GM15510 (cell line): Measurements from ENCODE around the gene PARD3.

Experiments
- POLR2A ChIP-seq: IDR thresholded peaks from 3 replicates; pipeline ENCODE4 v1.6.1; 2011; ENCODE audit warnings: borderline replicate concordance; ENCODE audit not compliant: insufficient read length; ENCODE audit errors: extremely low read depth

The PARD3 gene

DNA sequence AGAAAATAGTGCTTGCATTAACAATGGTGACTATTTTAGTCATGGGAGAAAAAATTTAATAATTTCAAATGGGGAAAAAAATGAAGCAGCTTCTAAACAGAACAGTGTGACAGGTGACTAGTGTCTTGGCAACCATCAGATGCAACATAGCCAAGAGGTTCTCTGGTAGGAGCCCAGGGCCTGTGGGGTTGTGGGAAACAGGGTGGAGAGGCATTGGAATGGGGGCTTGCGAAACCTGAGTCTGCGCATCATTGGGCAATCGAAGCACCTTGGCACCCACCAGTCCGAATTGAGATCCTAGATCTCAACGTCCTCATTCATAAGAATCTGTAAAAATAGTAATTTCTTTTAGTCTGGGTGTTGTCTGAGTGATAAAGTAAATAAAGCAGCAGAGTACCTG, 19.2 kb upstream of the PARD3 start:
- TF ChIP-seq POLR2A, result no peak

DNA sequence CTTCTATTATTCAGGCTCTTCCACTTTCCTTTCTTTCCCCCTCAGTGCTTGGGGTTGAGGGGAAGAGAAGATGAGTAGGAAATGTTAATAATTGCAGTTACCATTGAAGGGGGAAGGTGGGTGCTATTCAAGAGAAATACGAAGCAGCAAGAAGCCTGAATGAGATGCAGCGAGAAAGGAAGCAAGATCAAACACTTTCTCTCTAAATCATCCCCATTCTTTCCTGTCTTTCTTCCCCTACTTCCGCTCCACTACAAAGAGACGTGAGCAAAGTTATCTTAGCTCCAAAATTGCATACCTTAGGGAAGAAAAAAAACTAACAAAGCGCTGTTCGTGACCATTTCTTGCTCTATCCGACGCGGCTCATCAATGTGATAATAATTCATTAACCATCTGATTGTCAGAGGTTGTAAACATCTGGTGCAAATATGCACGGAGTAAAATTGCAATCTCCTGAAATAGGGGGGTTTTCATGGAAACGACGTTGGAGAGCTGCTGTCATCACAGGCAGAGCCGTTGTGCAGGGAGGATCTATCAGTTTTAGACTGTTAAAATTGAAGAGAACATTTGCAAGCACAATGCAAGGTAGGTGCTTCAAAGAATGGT, 15.2 kb upstream of the PARD3 start:
- no peak for TF ChIP-seq POLR2A

DNA sequence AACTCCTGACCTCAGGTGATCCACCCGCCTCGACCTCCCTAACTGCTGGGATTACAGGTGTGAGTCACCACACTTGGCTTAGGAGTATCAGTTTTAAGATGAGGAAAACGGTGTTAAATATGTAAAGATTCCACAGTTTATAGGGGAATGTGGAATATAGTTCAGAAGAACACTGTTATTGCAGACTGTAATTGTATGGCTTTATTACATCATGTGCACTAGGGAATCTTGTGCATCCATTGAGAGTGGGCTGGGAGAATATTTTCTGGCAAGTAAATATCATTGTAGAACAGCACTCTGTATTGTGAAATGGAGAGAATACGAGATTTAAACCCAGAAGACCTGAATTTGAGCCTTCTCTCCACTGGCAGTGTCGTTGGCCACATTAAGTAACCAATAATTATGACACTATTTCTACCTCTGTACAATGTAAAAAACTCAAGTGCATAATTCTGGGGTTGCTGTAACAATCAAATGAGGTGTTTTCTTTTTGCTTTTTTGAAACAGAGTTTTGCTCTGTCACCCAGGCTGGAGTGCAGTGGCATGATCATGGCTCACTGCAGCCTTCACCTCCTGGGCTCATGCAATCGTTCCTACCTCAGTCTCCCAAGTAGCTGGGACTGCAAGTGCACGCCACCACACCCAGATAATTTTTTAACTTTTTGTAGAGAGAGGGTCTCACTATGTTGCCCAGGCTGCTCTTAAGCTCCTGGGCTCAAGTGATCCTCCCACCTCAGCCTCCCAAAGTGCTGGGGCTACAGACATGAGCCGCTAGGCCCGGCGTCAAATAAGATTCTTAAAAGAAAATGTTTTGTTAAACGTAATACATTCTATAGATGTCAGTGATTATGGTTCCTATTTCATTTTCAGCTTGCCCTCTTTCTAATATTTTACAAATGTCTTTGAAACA, 12.0 kb upstream of the PARD3 start:
- TF ChIP-seq POLR2A, result no peak

- no peak for TF ChIP-seq POLR2A
Measured at GRCh38 chr10:34826221-34826620, 11.1 kb upstream of the PARD3 start.

DNA sequence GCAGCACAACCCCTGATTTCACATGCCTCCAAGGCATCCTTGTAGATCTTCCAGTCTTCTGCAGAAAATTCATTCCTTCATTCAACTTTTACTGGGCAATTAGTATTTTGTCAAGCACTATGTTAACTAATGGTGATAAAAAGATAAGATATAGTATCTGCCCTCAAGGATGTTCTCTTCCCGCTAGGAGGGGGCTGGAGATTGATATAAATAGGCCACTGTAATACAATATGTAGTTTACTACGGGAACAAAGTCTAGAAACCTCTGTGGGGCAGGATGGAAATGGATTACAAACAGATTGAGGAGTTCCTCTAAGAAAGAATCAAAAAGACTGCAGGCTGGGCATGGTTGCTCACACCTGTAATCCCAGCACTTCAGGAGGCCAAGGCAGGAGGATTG, 10.3 kb upstream of the PARD3 start:
- TF ChIP-seq POLR2A, result no peak

GRCh38 chr10:34824870-34825269, 9.8 kb upstream of the PARD3 start:
- no peak for TF ChIP-seq POLR2A

GRCh38 chr10:34821587-34822585, 6.8 kb upstream of the PARD3 start:
- no peak for TF ChIP-seq POLR2A

GRCh38 chr10:34817586-34817985, 2.5 kb upstream of the PARD3 start:
- TF ChIP-seq POLR2A, result no peak

- no peak for TF ChIP-seq POLR2A
Measured at GRCh38 chr10:34817054-34817453, 2.0 kb upstream of the PARD3 start.

DNA sequence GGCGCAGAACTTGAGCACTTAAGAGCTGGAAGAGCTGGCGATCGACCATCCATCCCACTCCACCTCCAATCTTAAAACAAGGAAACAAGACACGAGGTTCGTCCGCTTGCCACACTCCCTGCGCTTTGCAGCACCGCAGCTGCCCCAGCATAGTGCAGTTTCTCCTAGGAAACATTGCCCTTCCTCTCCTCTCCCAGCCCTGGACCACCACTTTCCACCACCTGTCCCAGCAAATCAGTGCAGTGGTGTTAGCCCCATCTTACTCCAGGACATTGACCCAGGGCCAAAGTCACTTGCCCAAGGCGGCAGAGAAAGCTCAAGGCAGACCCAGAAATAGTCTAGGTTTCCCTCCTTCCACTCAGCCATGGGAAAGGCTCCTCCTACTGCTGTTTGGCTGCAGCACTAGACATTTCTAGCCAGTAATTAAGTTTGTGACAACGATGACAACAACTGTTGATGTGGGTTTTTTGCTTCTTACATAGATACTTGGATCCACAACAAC, 1.5 kb upstream of the PARD3 start:
- TF ChIP-seq POLR2A, result no peak

DNA sequence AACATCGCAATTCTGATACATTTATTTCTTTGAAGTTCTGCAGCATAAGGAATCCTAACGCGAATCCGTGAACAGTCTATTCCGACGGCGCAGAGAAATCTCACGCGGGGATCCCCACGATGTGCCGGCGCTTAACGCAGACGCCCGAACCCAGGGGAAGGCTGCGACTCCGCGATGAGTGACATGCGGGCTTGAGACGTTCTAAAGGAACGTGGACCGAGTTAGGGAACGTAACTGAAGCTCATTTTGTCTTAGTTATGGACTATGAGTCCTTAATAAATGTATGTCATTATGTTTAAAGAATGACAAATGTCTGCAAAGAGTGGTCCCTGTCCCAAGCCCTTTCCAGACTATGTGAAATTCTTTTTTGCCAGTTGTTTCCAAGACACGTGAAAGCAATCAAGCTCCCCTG, 995 bp upstream of the PARD3 start:
- no peak for TF ChIP-seq POLR2A

DNA sequence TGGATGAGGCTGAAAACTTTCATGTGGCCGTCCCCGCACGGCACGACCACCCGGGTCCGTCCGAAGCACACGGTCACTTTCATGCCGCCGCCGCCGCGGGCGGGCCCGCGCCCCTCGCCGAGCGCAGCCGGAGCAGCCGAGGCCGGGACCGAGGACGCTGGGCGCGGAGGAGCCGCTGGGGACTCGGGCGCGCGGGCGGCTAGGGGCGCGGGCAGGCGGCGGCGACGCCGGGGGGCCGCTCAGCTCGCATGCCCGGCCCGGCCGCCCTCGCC, 247 bp downstream of the PARD3 start:
- TF ChIP-seq POLR2A, result no peak

DNA sequence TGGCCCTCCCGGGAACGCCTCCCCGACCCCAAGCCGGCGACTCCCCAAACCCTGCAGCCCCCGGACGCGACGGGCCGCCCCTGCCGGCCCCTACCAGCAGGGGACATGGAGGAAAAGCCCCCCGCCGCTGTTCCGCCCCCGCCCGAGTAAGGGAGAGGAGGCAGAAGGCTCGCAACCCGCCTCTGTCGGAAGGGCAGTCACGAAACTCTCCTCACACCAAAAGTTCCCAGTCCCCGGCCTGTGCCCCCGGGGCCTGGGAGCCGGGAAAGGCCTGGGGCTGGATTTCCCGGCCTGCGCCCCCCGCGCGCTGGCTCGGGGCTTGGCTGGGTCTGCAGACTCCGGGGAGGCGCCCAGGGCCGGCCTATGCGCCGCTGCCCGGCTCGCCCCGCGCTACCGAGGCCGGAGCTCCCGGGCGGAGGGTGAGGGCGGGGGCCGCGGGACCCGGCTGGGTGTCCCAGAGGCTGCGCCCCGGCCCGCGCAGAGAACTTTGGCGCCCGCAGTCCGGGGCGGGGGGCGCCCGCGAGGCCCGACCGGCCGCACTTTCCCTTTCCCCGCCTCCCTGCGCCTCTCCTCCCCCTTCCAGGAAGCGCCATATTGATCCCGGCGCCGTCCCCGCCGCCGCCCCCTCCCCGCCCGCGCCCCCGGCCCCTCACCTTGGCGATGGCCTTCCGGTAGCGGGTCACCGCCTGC, 728 bp downstream of the PARD3 start:
- no peak for TF ChIP-seq POLR2A

DNA sequence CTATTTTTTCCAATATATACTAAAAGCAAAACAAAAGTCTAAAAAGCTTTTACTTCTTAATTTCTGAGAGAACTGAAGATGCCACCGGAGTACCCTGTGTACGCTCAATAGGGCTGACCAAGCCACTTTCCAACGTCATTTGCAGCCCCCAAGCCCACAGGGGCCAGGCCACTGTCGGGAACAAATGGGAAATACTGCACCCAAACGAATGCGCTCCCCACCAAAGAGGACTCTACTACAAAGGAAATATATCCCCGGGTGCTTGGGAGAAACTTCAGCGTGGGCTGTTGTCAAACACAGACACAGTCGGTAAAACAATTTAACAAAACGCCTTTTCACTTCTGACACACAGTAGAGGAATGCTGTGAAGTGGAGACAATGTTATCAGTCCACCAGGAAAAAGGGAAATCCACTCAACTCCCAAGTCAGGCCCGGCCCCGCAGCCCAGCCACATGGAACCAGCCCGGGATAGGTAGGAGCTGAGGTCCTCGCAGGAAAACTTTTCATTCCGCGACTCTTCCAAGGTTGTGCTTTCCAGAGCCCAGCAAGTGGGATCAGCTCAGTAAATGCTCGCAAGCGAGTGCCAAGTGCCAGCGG, 1.4 kb downstream of the PARD3 start:
- no peak for TF ChIP-seq POLR2A
